ENCODE measurements around the gene CAMTA1.
"Not testable (repeated sequence)": the region's sequence is repeated elsewhere in the genome, so short reads cannot be mapped to it uniquely, and the experiment has no call there.

The CAMTA1 gene

GRCh38 chr1:6810146-6810734 is 25.0 kb downstream of the CAMTA1 start:
- DNase-seq = not testable (repeated sequence)

DNA sequence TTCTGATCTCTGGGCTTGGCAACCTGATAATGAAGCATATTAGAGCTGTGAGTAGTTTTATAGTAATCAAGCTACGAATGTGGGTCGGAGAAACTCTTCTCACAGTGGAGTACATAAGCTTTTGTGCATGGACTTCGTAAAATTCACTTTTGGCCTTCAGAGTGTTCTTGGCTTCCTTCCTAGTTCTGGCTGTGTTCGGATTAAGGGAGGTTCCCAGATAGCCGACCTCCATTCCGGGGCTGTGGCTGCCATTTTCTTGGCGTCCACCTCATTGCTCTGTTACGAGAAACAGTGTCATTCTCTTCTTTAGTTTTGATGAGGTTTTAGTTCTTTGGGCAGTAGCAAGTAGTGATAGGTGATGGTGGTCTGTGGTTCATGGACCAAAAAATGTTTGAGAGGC is 26.3 kb downstream of the CAMTA1 start:
- DNase-seq = no peak

DNA sequence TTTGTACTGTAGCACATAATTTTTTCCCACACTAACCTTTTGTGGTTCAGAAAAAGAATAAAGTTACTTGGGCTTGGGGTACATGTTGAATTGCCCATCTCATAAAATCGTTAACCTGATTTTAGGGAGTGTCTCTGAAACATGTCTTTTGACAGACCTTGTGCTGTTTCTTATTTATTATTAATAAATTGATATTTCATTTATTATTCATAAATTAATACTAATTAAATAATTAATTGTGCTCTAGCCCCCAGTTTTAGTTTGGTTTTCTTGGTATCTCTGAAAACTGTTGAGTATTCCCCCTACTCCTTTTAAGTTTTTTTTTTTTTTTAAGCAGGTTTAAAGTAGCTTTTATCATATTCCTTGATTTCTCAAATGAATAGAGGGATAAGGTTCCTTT is 27.9 kb downstream of the CAMTA1 start:
- no peak for DNase-seq

DNA sequence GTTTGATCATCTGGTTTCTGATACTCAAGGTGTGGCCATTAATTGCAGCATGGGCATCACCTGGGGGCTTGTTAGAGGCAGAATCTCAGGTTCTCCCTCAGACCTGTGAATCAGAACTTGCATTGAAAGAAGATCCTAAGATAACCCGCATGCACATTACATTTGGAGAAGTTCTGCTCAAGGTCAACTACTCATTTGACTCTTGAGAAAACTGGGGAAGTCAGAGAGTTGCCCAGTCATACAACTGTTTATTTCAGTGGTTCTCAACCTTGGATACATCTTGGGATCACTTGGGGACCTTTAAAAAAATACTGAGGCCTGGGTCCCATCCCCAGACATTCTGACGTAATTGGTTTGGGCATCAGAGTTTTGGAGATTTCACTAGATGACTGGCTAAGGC is 30.5 kb downstream of the CAMTA1 start:
- no peak for DNase-seq

DNA sequence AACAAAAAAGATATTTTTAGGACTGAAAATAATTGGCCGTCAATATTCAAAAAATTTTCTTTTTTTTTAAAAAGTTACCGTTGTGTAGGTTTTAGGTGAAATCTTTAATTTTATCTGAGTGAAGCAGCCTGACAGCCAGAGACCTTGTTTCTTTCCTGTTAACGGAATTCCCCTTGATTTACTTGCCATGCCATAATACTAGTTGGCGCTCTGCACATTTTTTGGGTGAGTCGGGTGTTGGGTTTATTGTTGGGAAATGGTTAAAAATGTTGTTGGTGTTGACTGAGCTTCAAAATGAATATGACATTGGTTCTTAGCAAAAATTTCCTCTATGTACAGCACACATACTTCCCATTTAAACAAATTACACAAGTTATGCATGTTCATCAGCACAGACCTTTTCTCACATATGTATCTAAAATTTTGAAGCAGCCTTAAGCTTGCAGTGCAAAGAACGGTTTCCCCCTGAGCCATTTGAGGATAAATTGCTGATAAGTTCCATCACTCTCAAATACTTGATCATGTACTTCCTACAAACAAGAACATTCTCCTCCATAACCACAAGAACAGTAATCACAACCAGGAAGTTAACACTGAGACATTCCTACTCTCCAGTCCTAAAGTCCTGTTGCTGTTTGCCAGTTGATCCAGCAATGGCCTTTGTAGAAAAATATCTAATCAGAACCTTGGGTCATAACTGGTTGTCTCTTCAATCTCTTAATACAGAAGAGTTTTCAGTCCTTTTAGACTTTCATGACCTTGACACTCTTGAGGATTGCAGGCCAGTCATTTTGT is 34.2 kb downstream of the CAMTA1 start:
- DNase-seq = no peak

GRCh38 chr1:6820899-6821298 is 35.6 kb downstream of the CAMTA1 start:
- DNase-seq = no peak

GRCh38 chr1:6822530-6823359 is 37.5 kb downstream of the CAMTA1 start:
- DNase-seq = no peak

- DNase-seq = no peak
Measured at GRCh38 chr1:6823793-6824192, 38.5 kb downstream of the CAMTA1 start.

- DNase-seq = no peak
Measured at GRCh38 chr1:6824665-6825368, 39.6 kb downstream of the CAMTA1 start.

GRCh38 chr1:6825828-6826227 is 40.6 kb downstream of the CAMTA1 start:
- DNase-seq = no peak

DNA sequence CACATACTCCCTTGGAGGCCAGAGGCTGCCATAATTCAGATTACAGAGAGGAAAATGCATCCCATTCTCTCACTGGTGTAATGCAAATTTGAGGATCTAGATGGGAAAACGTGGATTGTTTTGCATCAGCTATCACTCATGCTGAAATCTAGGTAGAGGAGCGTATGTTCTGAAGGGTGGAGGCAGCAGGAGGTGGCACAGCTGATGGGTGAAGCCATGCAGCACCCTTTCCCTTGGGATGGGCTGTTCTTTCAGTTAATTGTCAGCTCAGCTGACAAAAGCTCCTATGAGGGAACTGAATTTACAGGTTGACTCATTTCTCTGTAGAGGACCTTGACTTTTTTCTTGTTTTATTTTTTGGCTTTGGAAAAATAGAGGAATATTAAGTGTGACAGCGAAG is 41.8 kb downstream of the CAMTA1 start:
- no peak for DNase-seq

- no peak for DNase-seq
Measured at GRCh38 chr1:6827630-6828165, 42.4 kb downstream of the CAMTA1 start.

GRCh38 chr1:6831366-6831765 is 46.1 kb downstream of the CAMTA1 start:
- no peak for DNase-seq

DNA sequence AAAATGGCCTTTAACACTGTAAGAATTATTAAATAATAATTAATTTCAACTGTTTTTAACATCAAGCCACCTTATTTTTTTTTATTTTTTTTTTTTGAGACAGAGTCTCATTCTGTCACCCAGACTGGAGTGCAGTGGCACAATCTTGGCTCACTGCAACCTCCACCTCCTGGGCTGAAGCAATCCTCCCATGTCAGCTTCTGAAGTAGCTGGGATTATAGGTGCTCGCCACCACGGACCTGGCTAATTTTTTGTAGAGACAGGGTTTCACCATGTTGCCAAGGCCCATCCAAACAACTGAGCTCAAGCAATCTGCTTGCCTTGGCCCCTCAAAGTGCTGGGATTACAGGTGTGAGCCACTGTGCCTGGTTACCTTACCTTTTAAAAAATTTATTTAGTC is 46.8 kb downstream of the CAMTA1 start:
- DNase-seq = not testable (repeated sequence)

GRCh38 chr1:6832531-6833188 is 47.4 kb downstream of the CAMTA1 start:
- no peak for DNase-seq

DNA sequence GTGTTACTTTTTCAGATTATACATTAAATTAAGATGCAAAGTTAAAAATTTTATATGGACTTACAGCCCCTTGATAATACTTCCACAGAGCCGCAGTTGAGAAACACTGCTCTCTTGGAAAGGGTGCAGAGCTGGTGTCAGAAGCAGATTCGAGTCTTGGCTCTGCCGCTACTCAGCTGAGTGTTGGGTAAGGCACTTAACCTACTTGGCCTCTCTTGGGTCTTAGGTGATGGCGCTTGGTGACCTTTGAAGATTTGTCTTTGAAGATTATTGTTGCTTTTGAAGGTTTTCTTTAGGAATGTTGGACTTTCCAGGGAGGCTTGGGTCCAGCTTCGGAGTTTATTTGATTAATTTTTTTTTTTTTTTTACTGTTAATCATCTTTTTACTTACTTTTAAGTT is 48.5 kb downstream of the CAMTA1 start:
- no peak for DNase-seq

DNA sequence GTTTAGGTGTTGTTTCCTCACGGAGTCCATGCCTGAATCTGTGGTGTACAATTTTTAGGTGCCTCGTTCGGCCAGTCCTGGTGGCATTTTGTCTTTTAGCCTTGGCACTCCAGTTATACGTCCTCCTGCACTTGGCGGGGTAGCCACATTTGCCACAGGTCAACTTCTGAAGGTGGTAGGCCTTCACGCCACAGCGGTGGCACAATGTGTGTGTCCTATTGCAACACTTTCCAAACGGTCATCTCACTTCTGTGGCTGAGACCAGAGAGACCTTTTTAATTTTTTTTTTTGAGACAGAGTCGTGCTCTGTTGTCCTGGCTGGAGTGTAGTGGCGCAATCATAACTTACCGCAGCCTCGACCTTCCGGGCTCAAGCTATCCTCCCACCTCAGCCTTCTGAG is 49.1 kb downstream of the CAMTA1 start:
- no peak for DNase-seq

GRCh38 chr1:6835139-6835538 is 49.9 kb downstream of the CAMTA1 start:
- DNase-seq = no peak

- no peak for DNase-seq
Measured at GRCh38 chr1:6842301-6842700, 57.0 kb downstream of the CAMTA1 start.

- not testable (repeated sequence) for DNase-seq
Measured at GRCh38 chr1:6845786-6846185, 60.5 kb downstream of the CAMTA1 start.

GRCh38 chr1:6848816-6849215 is 63.6 kb downstream of the CAMTA1 start:
- DNase-seq = no peak

DNA sequence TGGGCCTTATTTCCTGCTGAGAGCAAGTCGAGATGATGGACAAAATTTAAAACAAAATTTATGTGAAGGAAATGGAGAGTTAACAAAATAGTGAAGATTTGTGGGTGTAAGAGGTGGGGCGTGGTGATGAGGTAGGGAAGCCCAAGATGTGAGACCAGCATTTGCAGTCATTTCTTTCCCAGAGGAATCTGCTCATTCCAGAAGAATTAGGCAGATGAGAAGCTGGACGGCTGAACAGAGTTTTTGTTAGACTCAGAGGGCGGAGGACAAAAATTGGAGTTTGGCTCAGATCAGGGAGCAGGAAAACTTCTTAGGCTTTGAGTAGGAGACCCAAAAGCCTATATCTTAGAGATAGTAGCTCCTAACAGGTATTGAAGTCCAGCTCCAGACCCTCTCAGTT is 65.3 kb downstream of the CAMTA1 start:
- DNase-seq = no peak
